Thyroid gland (tissue), 4 donors: ENCODE measurements around the gene ARL15.

Source experiments
- CTCF ChIP-seq, 6 experiments: fragments of 200-600 bp in 3 of 6; fragments of 450-650 bp in 3 of 6; sonication (generic) in 3 of 6; IDR thresholded peaks; one replicate each; pipeline ENCODE4 v1.5.1; 2016 to 2019; ENCODE audit warnings: antibody characterized with exemption in 6 of 6, mild to moderate bottlenecking in 2 of 6, inconsistent platforms in 1 of 6, moderate library complexity in 1 of 6
- POLR2A ChIP-seq, 2 donors: fragments of 450-650 bp; IDR thresholded peaks; one replicate each; pipeline ENCODE4 v1.6.1; 2017; ENCODE audit warnings: antibody characterized with exemption in 2 of 2, mild to moderate bottlenecking in 2 of 2, moderate library complexity in 1 of 2

DNA sequence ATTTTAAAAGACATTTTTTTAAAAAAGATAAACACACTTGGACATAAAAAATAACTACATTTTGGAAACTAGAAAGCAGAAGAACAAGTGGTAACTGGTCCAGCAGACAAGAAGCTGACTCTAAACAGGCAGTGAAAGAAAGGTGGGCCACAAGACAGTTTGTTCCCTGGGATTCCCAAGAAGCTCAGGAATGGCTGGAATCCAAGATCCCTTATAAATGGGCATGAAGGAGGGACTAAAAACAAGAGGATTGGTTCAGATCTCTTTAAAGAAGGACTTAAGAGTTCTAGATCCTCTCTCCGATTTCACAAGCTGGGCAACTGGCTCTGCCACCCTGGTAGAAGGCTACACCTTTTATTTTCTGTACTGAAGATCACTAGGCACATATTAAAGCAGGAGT lies 102.8 kb downstream of the ARL15 start:
- no peak for TF ChIP-seq CTCF (IDR thresholded peaks at IDR 0.05)
- no peak for TF ChIP-seq POLR2A (IDR thresholded peaks at IDR 0.05)
